Measurements from ENCODE around the gene PRKN. TPM values are rescaled to one million over a fixed set of nuclear protein-coding genes. Genes with fewer than 3 reads are reported as not detected.

Gene PRKN
- total RNA-seq, 6 experiments from 2014 or later: 0.32 TPM; not detected in 5

DNA sequence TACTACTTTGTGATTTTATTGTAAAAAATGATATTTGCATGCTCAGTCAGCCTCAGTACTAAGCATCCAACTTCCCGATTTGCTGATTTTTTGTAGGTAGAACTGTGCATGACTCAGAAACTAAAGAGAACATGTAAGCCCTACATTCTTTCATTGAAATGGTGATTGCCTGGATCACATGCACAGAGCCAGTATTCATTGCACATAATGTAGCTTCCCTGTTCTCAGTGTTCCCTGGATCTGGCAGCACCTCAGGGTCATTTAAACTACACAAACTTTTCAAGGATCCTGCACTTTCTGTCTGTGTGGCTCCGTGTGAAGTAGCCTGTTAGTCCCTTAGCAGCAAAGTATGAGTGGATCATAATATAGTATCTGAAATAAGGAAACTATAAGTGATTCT is 1030.8 kb downstream of the PRKN start:
- no peaks in the 10 kb centered on the region for H3K4me1 Mint-ChIP-seq (ENCODE audit: low read depth)
- TF ChIP-seq, protein P1, sequence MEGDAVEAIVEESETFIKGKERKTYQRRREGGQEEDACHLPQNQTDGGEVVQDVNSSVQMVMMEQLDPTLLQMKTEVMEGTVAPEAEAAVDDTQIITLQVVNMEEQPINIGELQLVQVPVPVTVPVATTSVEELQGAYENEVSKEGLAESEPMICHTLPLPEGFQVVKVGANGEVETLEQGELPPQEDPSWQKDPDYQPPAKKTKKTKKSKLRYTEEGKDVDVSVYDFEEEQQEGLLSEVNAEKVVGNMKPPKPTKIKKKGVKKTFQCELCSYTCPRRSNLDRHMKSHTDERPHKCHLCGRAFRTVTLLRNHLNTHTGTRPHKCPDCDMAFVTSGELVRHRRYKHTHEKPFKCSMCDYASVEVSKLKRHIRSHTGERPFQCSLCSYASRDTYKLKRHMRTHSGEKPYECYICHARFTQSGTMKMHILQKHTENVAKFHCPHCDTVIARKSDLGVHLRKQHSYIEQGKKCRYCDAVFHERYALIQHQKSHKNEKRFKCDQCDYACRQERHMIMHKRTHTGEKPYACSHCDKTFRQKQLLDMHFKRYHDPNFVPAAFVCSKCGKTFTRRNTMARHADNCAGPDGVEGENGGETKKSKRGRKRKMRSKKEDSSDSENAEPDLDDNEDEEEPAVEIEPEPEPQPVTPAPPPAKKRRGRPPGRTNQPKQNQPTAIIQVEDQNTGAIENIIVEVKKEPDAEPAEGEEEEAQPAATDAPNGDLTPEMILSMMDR (IDR thresholded peaks at IDR 0.05): no peak
- DNase-seq: no peak
- no peak overlapping the region for H3K4me3 Mint-ChIP-seq
- H3K36me3 Mint-ChIP-seq (ENCODE audit: low read depth): no peaks in the 10 kb centered on the region
- no peaks in the 10 kb centered on the region for H3K27me3 Mint-ChIP-seq (ENCODE audit: insufficient read depth)
- peaks cover 21% of the 10 kb centered on the region for H3K9me3 Mint-ChIP-seq
- no peak overlapping the region for H3K27ac Mint-ChIP-seq

DNA sequence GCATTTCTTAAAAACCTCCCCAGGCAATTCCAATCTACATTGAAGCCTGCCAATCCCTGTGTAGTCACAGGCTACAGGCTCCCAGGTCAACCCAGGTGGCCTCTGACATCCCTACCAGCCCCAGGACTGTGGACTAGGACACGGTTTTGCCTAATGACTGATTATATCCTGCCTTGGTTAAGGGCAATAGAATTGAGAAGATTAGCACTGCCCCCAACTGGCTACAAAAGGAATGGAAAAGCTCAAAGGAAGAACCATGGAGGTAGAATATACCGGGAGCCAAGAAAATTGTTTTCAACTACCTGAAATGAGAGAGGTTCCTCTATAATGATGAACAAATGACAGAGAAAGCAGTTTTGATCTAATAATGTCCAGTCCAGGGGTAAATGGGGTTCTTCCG is 1032.6 kb downstream of the PRKN start:
- H3K27ac Mint-ChIP-seq: no peak overlapping the region
- no peaks in the 10 kb centered on the region for H3K4me1 Mint-ChIP-seq (ENCODE audit: low read depth)
- TF ChIP-seq, protein P1 (IDR thresholded peaks at IDR 0.05): no peak
- peaks cover 28% of the 10 kb centered on the region for H3K9me3 Mint-ChIP-seq
- no peak for DNase-seq
- no peak overlapping the region for H3K4me3 Mint-ChIP-seq
- H3K27me3 Mint-ChIP-seq (ENCODE audit: insufficient read depth): peaks cover 1% of the 10 kb centered on the region; the same call in 1 of the 2 replicates
- peaks cover 5% of the 10 kb centered on the region; the same call in 1 of the 2 replicates for H3K36me3 Mint-ChIP-seq (ENCODE audit: low read depth)

DNA sequence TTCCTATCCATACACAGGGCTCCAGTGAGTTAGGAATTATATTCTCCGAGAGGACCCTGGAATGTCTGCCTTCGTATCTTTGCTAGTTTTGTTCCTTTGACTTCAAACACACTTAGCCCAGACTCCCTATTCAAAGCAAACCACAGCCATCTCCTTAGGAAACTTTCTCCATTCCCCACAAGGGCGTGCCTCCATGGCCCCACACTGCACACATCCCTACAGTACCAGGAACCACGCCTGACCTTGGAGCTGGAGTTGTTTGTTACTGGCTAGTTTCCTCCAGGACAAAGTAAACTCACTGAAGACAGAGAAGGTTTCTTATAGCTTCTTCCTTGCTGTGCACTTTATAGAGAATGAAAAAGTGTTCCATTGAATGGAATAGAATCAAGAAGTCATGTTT is 1040.9 kb downstream of the PRKN start:
- DNase-seq: no peak
- TF ChIP-seq, protein P1 (IDR thresholded peaks at IDR 0.05): no peak
- H3K27ac Mint-ChIP-seq: no peak overlapping the region
- no peak overlapping the region for H3K4me3 Mint-ChIP-seq
- H3K36me3 Mint-ChIP-seq (ENCODE audit: low read depth): peaks cover 10% of the 10 kb centered on the region; the same call in 1 of the 2 replicates
- no peaks in the 10 kb centered on the region for H3K4me1 Mint-ChIP-seq (ENCODE audit: low read depth)
- H3K27me3 Mint-ChIP-seq (ENCODE audit: insufficient read depth): peaks cover 1% of the 10 kb centered on the region; the same call in 1 of the 2 replicates
- H3K9me3 Mint-ChIP-seq: peaks cover 47% of the 10 kb centered on the region

DNA sequence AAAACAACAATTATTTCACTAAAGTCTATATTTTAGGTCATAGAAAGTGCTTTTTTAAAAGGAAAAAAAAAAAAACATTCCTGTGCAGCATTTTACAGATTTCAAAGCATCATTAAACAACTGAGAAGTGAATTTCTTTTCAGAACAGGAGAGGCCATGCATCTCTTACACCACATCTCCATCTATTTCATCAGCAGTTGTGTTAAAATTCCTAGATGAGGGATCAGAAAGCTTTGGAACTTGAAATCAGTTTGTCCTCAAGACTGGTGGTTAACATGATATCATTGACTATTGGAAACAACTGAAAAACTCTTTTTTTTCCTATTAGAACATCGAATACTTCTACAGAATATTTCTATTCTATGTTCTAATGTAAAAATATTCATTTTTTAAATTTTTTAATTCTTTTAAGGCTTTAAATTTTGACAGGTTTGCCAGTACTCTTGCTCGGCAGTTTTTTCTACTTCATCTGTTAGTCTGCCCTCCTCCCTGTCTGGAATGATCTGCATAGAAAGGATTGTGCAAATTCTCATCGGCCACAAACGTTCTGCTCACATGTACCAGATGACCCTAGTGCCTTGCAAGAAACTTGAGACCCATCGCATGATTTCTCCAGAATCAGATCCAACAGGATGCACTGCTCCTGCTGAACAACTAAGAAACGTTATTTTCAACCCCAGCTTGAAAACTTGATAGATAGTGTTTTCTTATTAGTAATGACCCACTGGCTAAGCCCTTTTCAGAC is 1042.7 kb downstream of the PRKN start:
- TF ChIP-seq, protein P1 (IDR thresholded peaks at IDR 0.05): no peak
- Mint-ChIP-seq H3K27ac (no peak overlapping the region), H3K9me3 (peaks cover 46% of the 10 kb centered on the region), H3K27me3 (ENCODE audit: insufficient read depth) (no peaks in the 10 kb centered on the region), H3K4me3 (no peak overlapping the region), H3K36me3 (ENCODE audit: low read depth) (peaks cover 4% of the 10 kb centered on the region; the same call in 1 of the 2 replicates), H3K4me1 (ENCODE audit: low read depth) (no peaks in the 10 kb centered on the region)
- no peak for DNase-seq

DNA sequence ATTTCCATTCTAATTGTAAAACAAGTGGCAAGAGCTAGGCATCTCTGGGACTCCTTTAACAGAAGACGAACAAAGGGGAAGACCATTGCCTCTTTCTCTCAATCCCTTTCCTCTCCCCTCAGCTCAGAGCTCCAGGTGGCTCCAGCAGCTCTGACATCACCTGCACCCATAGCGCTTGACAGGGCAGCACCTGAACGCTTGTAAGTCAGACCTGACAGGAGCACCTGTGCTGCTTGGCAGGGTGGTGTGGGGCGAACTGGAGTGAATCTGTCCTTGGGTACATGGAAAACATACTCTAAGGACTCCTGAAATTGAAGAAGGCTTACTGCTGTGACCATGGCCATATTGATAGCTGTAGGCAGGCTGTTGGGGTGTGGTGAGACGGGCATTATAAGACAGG is 1044.2 kb downstream of the PRKN start:
- H3K4me3 Mint-ChIP-seq: no peak overlapping the region
- no peak overlapping the region for H3K27ac Mint-ChIP-seq
- H3K9me3 Mint-ChIP-seq: peaks cover 40% of the 10 kb centered on the region
- peaks cover 4% of the 10 kb centered on the region; the same call in 1 of the 2 replicates for H3K36me3 Mint-ChIP-seq (ENCODE audit: low read depth)
- H3K27me3 Mint-ChIP-seq (ENCODE audit: insufficient read depth): no peaks in the 10 kb centered on the region
- no peak for DNase-seq
- TF ChIP-seq, protein P1 (IDR thresholded peaks at IDR 0.05): no peak
- H3K4me1 Mint-ChIP-seq (ENCODE audit: low read depth): no peaks in the 10 kb centered on the region
